SK-N-SH (cell line): ENCODE results near the gene SEMA3F. TPM values are rescaled to one million over a fixed set of nuclear protein-coding genes. Genes with fewer than 3 reads are reported as not detected.

ENCODE experiments used
- CTCF ChIA-PET: fragments of 300-600, 350-600 bp; formaldehyde crosslinking; extraction: SDS; loops from one replicate; lab custom pipeline; 2021; lab: Yijun Ruan, JAX
- POLR2A ChIA-PET: fragments of 350-600 bp; sonication (Branson Sonifier 250); formaldehyde crosslinking; extraction: SDS; loops from one replicate; lab custom pipeline; 2020; ENCODE audit warnings: antibody characterized with exemption, inconsistent platforms; lab: Yijun Ruan, JAX
- DNase-seq: peaks from one replicate; pipeline ENCODE4 v3.0.0; 2012
- H2AFZ ChIP-seq: fragments of 200-600 bp; sonication (generic); 2 replicates; pipeline ENCODE4 v1.8.1; 2016; ENCODE audit warnings: antibody characterized with exemption, mild to moderate bottlenecking, low read depth
- H3F3A ChIP-seq: fragments of 200-600 bp; sonication (generic); replicated peaks from 2 replicates; pipeline ENCODE3; 2016; ENCODE audit warnings: antibody characterized with exemption, mild to moderate bottlenecking; ENCODE audit not compliant: insufficient read depth
- H3K27ac ChIP-seq, 2 experiments: fragments of 200-500 bp in 1 of 2; fragments of 200-600 bp in 1 of 2; sonication (Bioruptor generic) in 1 of 2; sonication (generic), shearing (Covaris generic) in 1 of 2; 2 replicates each; pipeline versions ENCODE4 v1.5.1 to v1.6.1; 2014 to 2016; ENCODE audit warnings: low read depth in 2 of 2, inconsistent platforms in 1 of 2, low read length in 1 of 2, mild to moderate bottlenecking in 1 of 2, mixed read lengths in 1 of 2
- H3K27me3 ChIP-seq: fragments of 200-600 bp; sonication (generic), shearing (Covaris generic); 2 replicates; pipeline ENCODE4 v1.6.1; 2016; ENCODE audit warnings: mixed run types; ENCODE audit not compliant: insufficient read depth
- H3K36me3 ChIP-seq, 2 experiments: fragments of 200-500 bp in 1 of 2; fragments of 200-600 bp in 1 of 2; sonication (Bioruptor generic) in 1 of 2; sonication (generic) in 1 of 2; replicated peaks in 1 of 2; 2 replicates each; pipeline versions ENCODE3 to v1.5.1; 2014 to 2016; ENCODE audit warnings: low read length in 1 of 2, mild to moderate bottlenecking in 1 of 2; ENCODE audit not compliant: insufficient read depth in 2 of 2, control insufficient read depth in 1 of 2
- H3K4me1 ChIP-seq, 2 experiments: fragments of 200-500 bp in 1 of 2; fragments of 200-600 bp in 1 of 2; sonication (Bioruptor generic) in 1 of 2; sonication (generic), shearing (Covaris generic) in 1 of 2; 2 replicates each; pipeline versions ENCODE4 v1.5.1 to v1.6.1; 2014 to 2016; ENCODE audit warnings: low read depth in 1 of 2, low read length in 1 of 2, mixed run types in 1 of 2; ENCODE audit not compliant: insufficient read depth in 2 of 2, control insufficient read depth in 1 of 2
- H3K4me2 ChIP-seq: fragments of 200-600 bp; sonication (generic), shearing (Covaris generic); 2 replicates; pipeline ENCODE4 v1.6.1; 2017; ENCODE audit warnings: mixed run types
- H3K4me3 ChIP-seq, 2 experiments: fragments of 200-500 bp in 1 of 2; fragments of 200-600 bp in 1 of 2; sonication (Bioruptor generic) in 1 of 2; sonication (generic), shearing (Covaris generic) in 1 of 2; 2 replicates each; pipeline versions ENCODE4 v1.5.1 to v1.8.1; 2014 to 2016; ENCODE audit warnings: low read depth in 2 of 2, inconsistent platforms in 1 of 2, low read length in 1 of 2, mild to moderate bottlenecking in 1 of 2, mixed read lengths in 1 of 2, moderate library complexity in 1 of 2
- H3K79me2 ChIP-seq: fragments of 200-600 bp; sonication (generic); 2 replicates; pipeline ENCODE4 v1.8.1; 2017; ENCODE audit warnings: mild to moderate bottlenecking; ENCODE audit not compliant: insufficient read depth
- H3K9ac ChIP-seq: fragments of 200-600 bp; sonication (generic); 2 replicates; pipeline ENCODE4 v1.6.1; 2017; ENCODE audit warnings: mixed run types
- H3K9me2 ChIP-seq: fragments of 200-600 bp; sonication (generic); 2 replicates; pipeline ENCODE4 v1.6.1; 2017; ENCODE audit warnings: mixed run types
- H3K9me3 ChIP-seq: fragments of 200-600 bp; sonication (generic); 2 replicates; pipeline ENCODE4 v1.6.1; 2017; ENCODE audit warnings: mixed run types, mild to moderate bottlenecking, moderate library complexity
- H4K20me1 ChIP-seq: fragments of 200-600 bp; sonication (generic); 2 replicates; pipeline ENCODE4 v1.6.1; 2017; ENCODE audit warnings: mild to moderate bottlenecking, mixed run types; ENCODE audit not compliant: insufficient read depth
- ELF1 ChIP-seq: IDR thresholded peaks from 2 replicates; pipeline ENCODE4 v1.4.0; 2012
- EZH2phosphoT487 ChIP-seq: fragments of 200-600 bp; sonication (generic); IDR thresholded peaks from 2 replicates; pipeline ENCODE4 v1.6.1; 2017; ENCODE audit warnings: low read depth, mixed run types, mild to moderate bottlenecking, antibody characterized with exemption, moderate library complexity, borderline replicate concordance
- FOSL2 ChIP-seq: IDR thresholded peaks from 2 replicates; pipeline ENCODE4 v1.4.0; 2012; ENCODE audit warnings: low read depth, mild to moderate bottlenecking, moderate library complexity, borderline replicate concordance
- GABPA ChIP-seq: IDR thresholded peaks from 2 replicates; pipeline ENCODE4 v1.4.0; 2012; ENCODE audit warnings: low read depth, mild to moderate bottlenecking
- GATA2 ChIP-seq: sonication (generic); formaldehyde crosslinking; IDR thresholded peaks from 2 replicates; pipeline ENCODE4 v1.5.0; 2020; ENCODE audit warnings: mild to moderate bottlenecking, missing genetic modification reagents
- NFIC ChIP-seq: IDR thresholded peaks from 2 replicates; pipeline ENCODE4 v1.4.0; 2012; ENCODE audit warnings: borderline replicate concordance
- NRF1 ChIP-seq: IDR thresholded peaks from 2 replicates; pipeline ENCODE4 v1.6.1; 2012; ENCODE audit warnings: low read depth, mild to moderate bottlenecking, low read length
- RFX5 ChIP-seq: IDR thresholded peaks from 2 replicates; pipeline ENCODE4 v1.6.1; 2012; ENCODE audit warnings: mild to moderate bottlenecking, improper control_type of control experiment, low read length
- TCF12 ChIP-seq: IDR thresholded peaks from 2 replicates; pipeline ENCODE4 v1.4.0; 2012
- TEAD4 ChIP-seq: IDR thresholded peaks from 2 replicates; pipeline ENCODE4 v1.4.0; 2012; ENCODE audit warnings: mild to moderate bottlenecking, borderline replicate concordance; ENCODE audit not compliant: insufficient read depth
- WGBS: methylation state at CpG from one replicate; pipeline ENCODE4 v1.1.6; 2017; ENCODE audit warnings: low lambda C conversion rate; 5-methylcytosine and 5-hydroxymethylcytosine counted together
- polyA plus RNA-seq, 3 experiments: library from polyadenylated mRNA; depleted of rRNA; stranded (reverse); fragments of >200 nt; gene quantifications; 2 replicates each; pipeline ENCODE4 v1.2.3, GENCODE V29; 2012
- TF ChIP-seq, protein P1 (sequence below): fragments of 150-350 bp; IDR thresholded peaks from 2 replicates; pipeline ENCODE4 v1.6.1; 2016; ENCODE audit warnings: mild to moderate bottlenecking, low read depth, low read length
- TF ChIP-seq, protein P2 (sequence below): IDR thresholded peaks from 2 replicates; pipeline ENCODE4 v1.4.0; 2012; ENCODE audit warnings: low read depth, borderline replicate concordance
- TF ChIP-seq, protein P3 (sequence below): fragments of 200-600 bp; sonication (generic); IDR thresholded peaks from 2 replicates; pipeline ENCODE4 v1.6.1; 2017; ENCODE audit warnings: antibody characterized with exemption, mild to moderate bottlenecking, moderate library complexity
- TF ChIP-seq, protein P4 (sequence below): IDR thresholded peaks from 2 replicates; pipeline ENCODE4 v1.4.0; 2012; ENCODE audit warnings: low read depth

Gene SEMA3F
- polyA plus RNA-seq, 1 of the 3 experiments (the other 2 are of a cell fraction) = 30.4 TPM

DNA sequence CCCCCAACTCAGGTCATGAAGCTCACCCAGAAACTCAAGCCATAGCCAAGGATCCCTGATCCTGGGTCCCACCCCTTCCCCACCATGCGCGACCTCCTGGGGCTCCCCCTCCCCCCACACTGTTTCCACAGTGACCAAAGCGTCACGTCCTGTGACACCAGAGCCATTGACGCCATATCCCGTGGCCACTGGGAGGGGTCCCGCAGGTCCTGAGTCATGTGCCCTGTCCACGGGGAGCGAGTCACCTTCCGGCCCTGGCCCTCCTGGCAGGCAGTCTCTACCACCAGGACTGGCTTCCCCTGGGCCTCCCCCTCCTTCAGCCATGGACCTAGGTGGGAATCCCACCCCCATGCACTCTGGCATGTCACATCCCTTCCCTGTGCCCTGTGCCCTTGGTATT lies 15.6 kb downstream of the SEMA3F start:
- peak overlapping the region in 1 of 2 experiments; percentile 54; a peak in 2 of 4 replicates for H3K27ac ChIP-seq
- peak overlapping the region; percentile 54; the same call in 1 of the 2 replicates for H3K9ac ChIP-seq
- peak overlapping the region; percentile 23; the same call in 1 of the 2 replicates for H3K4me2 ChIP-seq

More for the DNA sequence above, 15.6 kb downstream of the SEMA3F start:
- no peaks in the 10 kb centered on the region for H3K27me3 ChIP-seq
- no peak overlapping the region for H2AFZ ChIP-seq
- no peaks in the 10 kb centered on the region for H3K9me3 ChIP-seq
- H3F3A ChIP-seq = no peaks in the 10 kb centered on the region
- no peaks in the 10 kb centered on the region for H3K9me2 ChIP-seq
- ChIA-PET POLR2A (no interaction called here), CTCF (interaction anchor here (0.6 to 7.2 kb wide), 4 partner anchors 18 to 167 kb away, joined by 3 to 60 read pairs (median 25); partner anchors contain the start of gene GNAT1)
- H3K36me3 ChIP-seq = peaks cover 0 to 5% of the 10 kb centered on the region in 2 experiments
- no peak overlapping the region for H3K4me3 ChIP-seq
- WGBS = 67% methylated on average over 6 of the region's 10 CpGs
- H3K79me2 ChIP-seq = peaks cover 29% of the 10 kb centered on the region
- DNase-seq = no peak
- H3K4me1 ChIP-seq = peaks cover 12 to 19% of the 10 kb centered on the region in 2 experiments; a peak in 3 of 4 replicates
- H4K20me1 ChIP-seq = no peaks in the 10 kb centered on the region
- no peak for TF ChIP-seq EZH2phosphoT487
- TF ChIP-seq NFIC = peak; percentile 45; the same call in 1 of the 2 replicates
- no peak for TF ChIP-seq RFX5
- no peak for TF ChIP-seq GATA2 (CRISPR knock-in tag)
- TF ChIP-seq NRF1 = no peak
- TF ChIP-seq, protein P1, sequence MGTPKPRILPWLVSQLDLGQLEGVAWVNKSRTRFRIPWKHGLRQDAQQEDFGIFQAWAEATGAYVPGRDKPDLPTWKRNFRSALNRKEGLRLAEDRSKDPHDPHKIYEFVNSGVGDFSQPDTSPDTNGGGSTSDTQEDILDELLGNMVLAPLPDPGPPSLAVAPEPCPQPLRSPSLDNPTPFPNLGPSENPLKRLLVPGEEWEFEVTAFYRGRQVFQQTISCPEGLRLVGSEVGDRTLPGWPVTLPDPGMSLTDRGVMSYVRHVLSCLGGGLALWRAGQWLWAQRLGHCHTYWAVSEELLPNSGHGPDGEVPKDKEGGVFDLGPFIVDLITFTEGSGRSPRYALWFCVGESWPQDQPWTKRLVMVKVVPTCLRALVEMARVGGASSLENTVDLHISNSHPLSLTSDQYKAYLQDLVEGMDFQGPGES = no peak
- TF ChIP-seq, protein P2, sequence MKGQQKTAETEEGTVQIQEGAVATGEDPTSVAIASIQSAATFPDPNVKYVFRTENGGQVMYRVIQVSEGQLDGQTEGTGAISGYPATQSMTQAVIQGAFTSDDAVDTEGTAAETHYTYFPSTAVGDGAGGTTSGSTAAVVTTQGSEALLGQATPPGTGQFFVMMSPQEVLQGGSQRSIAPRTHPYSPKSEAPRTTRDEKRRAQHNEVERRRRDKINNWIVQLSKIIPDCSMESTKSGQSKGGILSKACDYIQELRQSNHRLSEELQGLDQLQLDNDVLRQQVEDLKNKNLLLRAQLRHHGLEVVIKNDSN = peak; percentile 65; the same call in 1 of the 2 replicates
- TF ChIP-seq, protein P3, sequence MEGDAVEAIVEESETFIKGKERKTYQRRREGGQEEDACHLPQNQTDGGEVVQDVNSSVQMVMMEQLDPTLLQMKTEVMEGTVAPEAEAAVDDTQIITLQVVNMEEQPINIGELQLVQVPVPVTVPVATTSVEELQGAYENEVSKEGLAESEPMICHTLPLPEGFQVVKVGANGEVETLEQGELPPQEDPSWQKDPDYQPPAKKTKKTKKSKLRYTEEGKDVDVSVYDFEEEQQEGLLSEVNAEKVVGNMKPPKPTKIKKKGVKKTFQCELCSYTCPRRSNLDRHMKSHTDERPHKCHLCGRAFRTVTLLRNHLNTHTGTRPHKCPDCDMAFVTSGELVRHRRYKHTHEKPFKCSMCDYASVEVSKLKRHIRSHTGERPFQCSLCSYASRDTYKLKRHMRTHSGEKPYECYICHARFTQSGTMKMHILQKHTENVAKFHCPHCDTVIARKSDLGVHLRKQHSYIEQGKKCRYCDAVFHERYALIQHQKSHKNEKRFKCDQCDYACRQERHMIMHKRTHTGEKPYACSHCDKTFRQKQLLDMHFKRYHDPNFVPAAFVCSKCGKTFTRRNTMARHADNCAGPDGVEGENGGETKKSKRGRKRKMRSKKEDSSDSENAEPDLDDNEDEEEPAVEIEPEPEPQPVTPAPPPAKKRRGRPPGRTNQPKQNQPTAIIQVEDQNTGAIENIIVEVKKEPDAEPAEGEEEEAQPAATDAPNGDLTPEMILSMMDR = no peak
- no peak for TF ChIP-seq TEAD4
- TF ChIP-seq, protein P4, sequence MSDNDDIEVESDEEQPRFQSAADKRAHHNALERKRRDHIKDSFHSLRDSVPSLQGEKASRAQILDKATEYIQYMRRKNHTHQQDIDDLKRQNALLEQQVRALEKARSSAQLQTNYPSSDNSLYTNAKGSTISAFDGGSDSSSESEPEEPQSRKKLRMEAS = peak; percentile 67
- peak; percentile 55 for TF ChIP-seq GABPA
- TF ChIP-seq FOSL2 = peak; percentile 70; the same call in 1 of the 2 replicates
- peak; percentile 43; the same call in 1 of the 2 replicates for TF ChIP-seq TCF12
- TF ChIP-seq ELF1 = no peak
